Limb (tissue), 2 donors: ENCODE data around the gene CD300LF.

Source experiments
- DNase-seq, 2 donors: peaks; one replicate each; pipeline ENCODE4 v3.0.0-alpha.2; 2016; ENCODE audit errors: extremely low spot score in 2 of 2

Gene CD300LF

GRCh38 chr17:74746376-74746775 lies 33.7 kb upstream of the CD300LF start:
- DNase-seq = peak in 1 of 2 donors; percentile 15

- no peak for DNase-seq
These were observed 32.9 kb upstream of the CD300LF start for GRCh38 chr17:74745548-74746177.

- peak in 1 of 2 donors; percentile 83 for DNase-seq
These were observed 32.2 kb upstream of the CD300LF start for GRCh38 chr17:74744714-74745547.

- DNase-seq = no peak
These were observed 31.6 kb upstream of the CD300LF start for GRCh38 chr17:74744349-74744713.

GRCh38 chr17:74743755-74744154 lies 31.0 kb upstream of the CD300LF start:
- no peak for DNase-seq

GRCh38 chr17:74742978-74743545 lies 30.3 kb upstream of the CD300LF start:
- no peak for DNase-seq

- no peak for DNase-seq
These were observed 29.4 kb upstream of the CD300LF start for GRCh38 chr17:74742153-74742515.

- no peak for DNase-seq
These were observed 28.1 kb upstream of the CD300LF start for GRCh38 chr17:74740641-74741387.

- no peak for DNase-seq
These were observed 27.4 kb upstream of the CD300LF start for GRCh38 chr17:74740173-74740572.

GRCh38 chr17:74739227-74739831 lies 26.6 kb upstream of the CD300LF start:
- DNase-seq = no peak

- no peak for DNase-seq
These were observed 25.6 kb upstream of the CD300LF start for GRCh38 chr17:74738051-74738996.

GRCh38 chr17:74737299-74738050 lies 24.8 kb upstream of the CD300LF start:
- DNase-seq = no peak

GRCh38 chr17:74736513-74737298 lies 24.0 kb upstream of the CD300LF start, which contains the start of gene RAB37:
Gene RAB37 (plus strand): TSS chr17:74737256. CDS start chr17:74737273, 17 bp downstream.
- DNase-seq = peak in 1 of 2 donors; percentile 37

GRCh38 chr17:74734256-74734655 lies 21.5 kb upstream of the CD300LF start:
- no peak for DNase-seq

- DNase-seq = no peak
These were observed 20.8 kb upstream of the CD300LF start for GRCh38 chr17:74733365-74734122.

- DNase-seq = no peak
These were observed 19.5 kb upstream of the CD300LF start for GRCh38 chr17:74732042-74732867.

- no peak for DNase-seq
These were observed 18.6 kb upstream of the CD300LF start for GRCh38 chr17:74731347-74731605.
